Panc1 (cell line): Measurements from ENCODE around the gene SLC4A1.

Source experiments
- CTCF ChIP-seq: fragments of 450-650 bp; IDR thresholded peaks from 2 replicates; pipeline ENCODE4 v1.5.1; 2017; ENCODE audit warnings: mild to moderate bottlenecking
- REST ChIP-seq, 2 experiments: IDR thresholded peaks; 2 replicates each; pipeline ENCODE4 v1.6.1; 2011 to 2012; ENCODE audit warnings: low read depth in 2 of 2, control low read depth in 1 of 2, low read length in 1 of 2, mild to moderate bottlenecking in 1 of 2, moderate library complexity in 1 of 2; ENCODE audit not compliant: insufficient read depth in 1 of 2
- SIN3A ChIP-seq: IDR thresholded peaks from 2 replicates; pipeline ENCODE4 v1.6.1; 2012; ENCODE audit warnings: low read depth, mild to moderate bottlenecking, low read length, moderate library complexity, borderline replicate concordance; ENCODE audit not compliant: insufficient read depth
- TCF7L2 ChIP-seq: IDR thresholded peaks from 2 replicates; pipeline ENCODE4 v1.6.1; 2011; ENCODE audit warnings: mild to moderate bottlenecking, low read depth, low read length, inconsistent platforms

- TF ChIP-seq TCF7L2, result no peak
- TF ChIP-seq CTCF, result no peak
- 0 out of 4 replicates have a peak, but pooled peaks of 1 of the 2 experiments have one; percentile 20 for TF ChIP-seq REST (IDR thresholded peaks at IDR 0.05; ENCODE audit: insufficient read depth in 1 of 2, low read depth in 2 of 2, low read length in 1 of 2)
- TF ChIP-seq SIN3A, result no peak
Measured at GRCh38 chr17:44307387-44308186, 39.7 kb upstream of the SLC4A1 start.
